Pancreas (tissue), 10 donors: ENCODE results near the gene FEM1B. TPM values are rescaled to one million over a fixed set of nuclear protein-coding genes. Genes with fewer than 3 reads are reported as not detected.

Experiments used
- ATAC-seq, 4 donors: fragments of 200-7000 bp; cut with Tn5 transposase; one replicate each; pipeline versions ENCODE4 v1.8.0 to v1.9.1; 2020; ENCODE audit warnings: mild to moderate bottlenecking in 4 of 4, moderate library complexity in 4 of 4
- DNase-seq, 6 donors: peaks; one replicate each; pipeline ENCODE4 v3.0.0-alpha.2; 2020
- FAIRE-seq: peaks from 2 replicates; lab custom pipeline; 2012; peaks lifted over from hg19 to GRCh38; lab: Jason Lieb, UNC
- H3K27ac ChIP-seq, 4 donors: fragments of 200-600 bp; sonication (generic); 1 replicate in 3 of 4; 2 replicates in 1 of 4; pipeline versions ENCODE4 v1.5.0 to v1.8.0; 2020
- H3K27me3 ChIP-seq, 4 donors: fragments of 200-600 bp; one replicate each; pipeline ENCODE4 v1.8.0; 2021
- H3K36me3 ChIP-seq, 3 donors: fragments of 200-600 bp; sonication (generic) in 1 of 3; one replicate each; pipeline versions ENCODE4 v1.5.0 to v1.8.0; 2020 to 2021
- H3K4me1 ChIP-seq, 3 donors: fragments of 200-600 bp; one replicate each; pipeline ENCODE4 v1.8.0; 2021
- H3K4me3 ChIP-seq, 4 donors: fragments of 200-600 bp; sonication (generic) in 2 of 4; one replicate each; pipeline versions ENCODE4 v1.5.0 to v1.8.0; 2020 to 2021
- H3K9me3 ChIP-seq, 4 donors: fragments of 200-600 bp; one replicate each; pipeline ENCODE4 v1.8.0; 2021
- WGBS, 2 donors: extraction: QIAGEN DNeasy Blood & Tissue Kit; methylation state at CpG; one replicate each; pipeline ENCODE4 v1.1.7; 2013; 5-methylcytosine and 5-hydroxymethylcytosine counted together
- intact Hi-C, 3 donors: fragments of 100-400 bp; cut with DNase I; formaldehyde crosslinking; loops; one replicate each; pipeline versions ENCODE4 v1.11.1 to v1.14.2; 2022
- polyA plus RNA-seq, 2 donors: library from polyadenylated mRNA; stranded (reverse); fragments of 200-250 nt; gene quantifications; one replicate each; pipeline ENCODE4 v1.2.3, GENCODE V29; 2013
- total RNA-seq, 6 donors: library from RNA; stranded (reverse); fragmentation: NEBNext Ultra II Directional in 4 of 6; extraction: Animal tissue kit (Norgen Biotek cat#: 25700) in 4 of 6; gene quantifications; one replicate each; pipeline versions ENCODE4 v1.2.1 to v1.2.4, GENCODE V29; 2021 to 2023
- TF ChIP-seq, protein P1 (sequence below), 4 donors: fragments of 200-600 bp; sonication (generic) in 3 of 4; IDR thresholded peaks; one replicate each; pipeline versions ENCODE4 v1.5.0 to v1.8.0; 2021; ENCODE audit warnings: antibody characterized with exemption in 4 of 4
- donor health status: healthy with polysubstance abuse.
- donor health status: DM: no; HTN: no; CAD: no; lungs with moderate emphysema.
- donor health status: DM: no; HTN: no; CAD: no.
- donor health status: control.
- donor health status: control.
- donor health status: Bipolar disorder and iron deficiency.
- donor health status: DM: yes; HTN: yes; CAD: no.
- donor health status: DM: no; HTN: no; CAD: no.
- donor health status: DM: no; HTN: no; CAD: no.
- donor health status: DM: yes; HTN: yes; CAD: no.

Gene FEM1B
- total and polyA plus RNA-seq, 8 donors: 3.5 to 25.4 (median 13.6) TPM

DNA sequence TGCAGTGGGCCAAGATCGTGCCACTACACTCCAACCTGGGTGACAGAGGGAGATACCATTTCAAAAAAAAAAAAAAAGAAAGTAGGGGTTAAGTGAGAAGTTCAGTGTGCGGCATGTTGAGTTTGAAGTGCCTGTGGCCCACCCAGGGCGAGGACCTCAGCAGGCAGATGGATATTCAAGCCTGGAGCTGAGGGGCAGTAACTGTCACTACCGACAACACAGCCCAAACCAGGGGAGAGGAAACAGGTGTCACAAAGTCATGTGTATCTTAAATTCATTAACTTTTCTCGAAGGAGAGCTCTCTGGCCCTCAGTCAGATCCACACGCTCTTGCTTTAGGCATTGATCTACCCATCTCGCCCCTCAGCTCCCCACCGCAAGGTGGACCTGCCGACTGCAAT lies 45.3 kb downstream of the FEM1B start:
- FAIRE-seq: no peak
- DNase-seq: no peak
- WGBS, 2 donors: 65 to 69% methylated on average over 9 of the region's 9 CpGs
- no peaks in the 10 kb centered on the region for H3K27me3 ChIP-seq
- H3K27ac ChIP-seq: no peak overlapping the region
- TF ChIP-seq, protein P1, sequence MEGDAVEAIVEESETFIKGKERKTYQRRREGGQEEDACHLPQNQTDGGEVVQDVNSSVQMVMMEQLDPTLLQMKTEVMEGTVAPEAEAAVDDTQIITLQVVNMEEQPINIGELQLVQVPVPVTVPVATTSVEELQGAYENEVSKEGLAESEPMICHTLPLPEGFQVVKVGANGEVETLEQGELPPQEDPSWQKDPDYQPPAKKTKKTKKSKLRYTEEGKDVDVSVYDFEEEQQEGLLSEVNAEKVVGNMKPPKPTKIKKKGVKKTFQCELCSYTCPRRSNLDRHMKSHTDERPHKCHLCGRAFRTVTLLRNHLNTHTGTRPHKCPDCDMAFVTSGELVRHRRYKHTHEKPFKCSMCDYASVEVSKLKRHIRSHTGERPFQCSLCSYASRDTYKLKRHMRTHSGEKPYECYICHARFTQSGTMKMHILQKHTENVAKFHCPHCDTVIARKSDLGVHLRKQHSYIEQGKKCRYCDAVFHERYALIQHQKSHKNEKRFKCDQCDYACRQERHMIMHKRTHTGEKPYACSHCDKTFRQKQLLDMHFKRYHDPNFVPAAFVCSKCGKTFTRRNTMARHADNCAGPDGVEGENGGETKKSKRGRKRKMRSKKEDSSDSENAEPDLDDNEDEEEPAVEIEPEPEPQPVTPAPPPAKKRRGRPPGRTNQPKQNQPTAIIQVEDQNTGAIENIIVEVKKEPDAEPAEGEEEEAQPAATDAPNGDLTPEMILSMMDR (IDR thresholded peaks at IDR 0.05): no peak
- no peaks in the 10 kb centered on the region for H3K4me1 ChIP-seq
- H3K36me3 ChIP-seq: no peaks in the 10 kb centered on the region
- no peaks in the 10 kb centered on the region for H3K9me3 ChIP-seq
- H3K4me3 ChIP-seq: no peak overlapping the region
- no peak for ATAC-seq
- intact Hi-C loops: no loop called here

DNA sequence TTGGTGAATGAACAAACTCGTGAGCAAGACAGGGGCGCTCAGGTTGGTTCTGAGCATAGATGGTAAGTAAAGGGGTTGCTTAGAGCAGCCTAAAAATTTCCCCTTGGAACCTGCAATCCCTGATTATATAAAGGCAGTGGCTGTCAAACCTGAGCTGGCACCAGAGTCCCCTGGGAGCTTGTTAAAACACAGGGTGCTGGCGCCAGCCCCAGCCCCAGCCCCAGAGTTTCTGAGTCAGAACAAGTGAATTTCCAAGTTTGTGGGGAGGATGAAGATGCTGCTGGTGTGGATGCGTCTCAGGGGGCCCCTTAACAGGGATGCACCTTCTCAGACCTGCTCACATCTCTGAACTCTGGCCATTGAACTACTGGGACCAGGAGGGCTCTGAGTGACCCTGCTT lies 48.2 kb downstream of the FEM1B start:
- DNase-seq: no peak
- TF ChIP-seq, protein P1 (IDR thresholded peaks at IDR 0.05): no peak
- H3K36me3 ChIP-seq: no peaks in the 10 kb centered on the region
- H3K27me3 ChIP-seq: no peaks in the 10 kb centered on the region
- WGBS, 2 donors: 59 to 65% methylated on average over 4 of the region's 4 CpGs
- no peak for FAIRE-seq
- H3K4me1 ChIP-seq: no peaks in the 10 kb centered on the region
- no peaks in the 10 kb centered on the region for H3K9me3 ChIP-seq
- H3K4me3 ChIP-seq: no peak overlapping the region
- intact Hi-C loops: no loop called here
- no peak for ATAC-seq
- H3K27ac ChIP-seq: no peak overlapping the region

DNA sequence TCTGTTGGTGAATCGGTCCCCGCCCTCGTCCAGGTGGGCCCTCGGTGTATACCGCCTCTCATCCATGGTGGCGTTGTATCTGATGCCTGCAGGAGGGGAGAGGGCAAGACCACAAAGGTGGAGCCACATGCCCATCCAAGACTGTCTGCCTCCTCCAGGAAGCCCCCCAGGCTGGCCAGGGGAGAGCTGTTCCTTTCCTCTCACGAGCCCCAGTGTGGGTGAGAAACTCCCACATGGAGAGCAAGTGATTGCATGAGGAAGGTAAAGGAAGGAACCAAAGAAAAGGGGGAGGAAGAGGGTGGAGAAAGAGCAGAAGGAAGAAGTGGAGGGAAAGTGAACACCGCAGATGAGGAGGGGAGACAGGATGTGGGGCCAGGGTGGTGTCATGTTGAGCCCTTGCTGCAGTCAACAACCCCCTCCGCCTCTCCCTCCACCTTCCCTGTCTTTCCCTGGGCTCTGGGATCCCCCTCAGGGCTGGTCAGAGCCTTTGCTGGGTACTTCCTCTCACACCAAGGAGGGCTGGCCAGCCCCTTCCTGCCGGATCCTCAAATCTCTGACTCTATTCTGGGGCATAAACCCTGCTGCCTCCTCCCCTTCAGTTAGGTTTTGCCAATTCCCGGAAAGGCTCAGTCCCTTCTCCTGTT lies 49.3 kb downstream of the FEM1B start:
- 67 to 78% methylated on average over 11 of the region's 11 CpGs for WGBS, 2 donors

DNA sequence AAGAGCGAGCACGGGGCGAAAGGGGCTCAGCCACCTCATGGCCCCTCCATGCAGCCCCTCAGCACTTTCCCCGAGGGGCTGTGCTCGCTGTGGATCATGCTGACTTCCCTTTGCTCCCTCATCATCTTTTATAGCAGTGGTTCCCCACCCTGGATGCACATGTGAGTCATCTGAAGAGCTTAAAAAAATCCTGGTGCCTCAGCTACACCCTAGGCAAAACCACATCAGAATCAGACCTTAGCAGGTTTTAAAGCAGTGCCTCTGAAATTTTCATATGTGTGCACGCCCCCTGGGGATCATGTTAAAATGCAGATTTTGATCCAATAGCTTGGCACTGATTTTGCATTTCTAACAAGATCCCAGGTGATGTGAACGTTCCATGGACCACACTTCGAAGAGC lies 50.9 kb downstream of the FEM1B start:
- Histone ChIP-seq H3K27ac (no peak overlapping the region), H3K4me1 (no peaks in the 10 kb centered on the region), H3K36me3 (no peaks in the 10 kb centered on the region), H3K4me3 (no peak overlapping the region), H3K9me3 (no peaks in the 10 kb centered on the region), H3K27me3 (no peaks in the 10 kb centered on the region)
- FAIRE-seq: no peak
- TF ChIP-seq, protein P1 (IDR thresholded peaks at IDR 0.05): no peak
- no peak for ATAC-seq
- WGBS, 2 donors: 65% methylated on average over 8 of the region's 8 CpGs
- intact Hi-C loops: no loop called here
- no peak for DNase-seq

More for the DNA sequence above, 49.3 kb downstream of the FEM1B start:
- Histone ChIP-seq H3K36me3 (no peaks in the 10 kb centered on the region), H3K4me3 (no peak overlapping the region), H3K27me3 (no peaks in the 10 kb centered on the region), H3K27ac (no peak overlapping the region), H3K4me1 (no peaks in the 10 kb centered on the region), H3K9me3 (no peaks in the 10 kb centered on the region)
- DNase-seq (no peak), FAIRE-seq (no peak), ATAC-seq (no peak)
- intact Hi-C loops: no loop called here
- TF ChIP-seq, protein P1 (IDR thresholded peaks at IDR 0.05): no peak

DNA sequence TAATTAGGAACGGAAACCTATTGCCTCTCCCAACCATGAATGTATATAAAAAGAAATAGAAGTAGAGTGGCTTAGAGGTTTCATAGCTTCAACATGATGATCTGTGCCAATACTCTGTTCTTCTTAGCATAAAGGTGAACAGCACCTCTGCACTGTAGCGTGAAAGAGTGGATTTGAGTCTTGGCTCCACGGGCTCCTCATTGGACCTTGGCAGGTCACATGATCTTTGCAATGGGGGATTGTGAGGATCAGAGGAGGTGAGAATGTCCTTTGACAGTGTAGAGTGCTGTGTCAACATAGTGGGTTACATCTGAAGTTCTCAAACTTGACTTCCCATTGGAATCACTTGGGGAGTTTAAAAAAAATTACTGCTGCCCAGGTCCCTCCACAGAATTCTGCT lies 51.4 kb downstream of the FEM1B start:
- 83 to 89% methylated on average over 3 of the region's 3 CpGs for WGBS, 2 donors
- no peaks in the 10 kb centered on the region for H3K36me3 ChIP-seq
- ATAC-seq (no peak), FAIRE-seq (no peak), DNase-seq (no peak)
- H3K4me3 ChIP-seq: no peak overlapping the region
- H3K27ac ChIP-seq: no peak overlapping the region
- H3K9me3 ChIP-seq: no peaks in the 10 kb centered on the region
- TF ChIP-seq, protein P1 (IDR thresholded peaks at IDR 0.05): no peak
- no peaks in the 10 kb centered on the region for H3K27me3 ChIP-seq
- intact Hi-C loops: no loop called here
- no peaks in the 10 kb centered on the region for H3K4me1 ChIP-seq
